Tibial artery (tissue), 4 donors: ENCODE measurements around the gene ZNF333.

ENCODE experiments used
- DNase-seq, 2 donors: peaks; one replicate each; pipeline ENCODE4 v3.0.0-alpha.2; 2019
- H3K27ac ChIP-seq, 2 donors: fragments of 200-600 bp; sonication (generic) in 1 of 2; 1 replicate in 1 of 2; 2 replicates in 1 of 2; pipeline ENCODE4 v1.5.1; 2018 to 2019; ENCODE audit warnings: mild to moderate bottlenecking in 1 of 2
- H3K27me3 ChIP-seq, 2 donors: fragments of 200-600 bp; sonication (generic) in 1 of 2; one replicate each; pipeline versions ENCODE4 v1.5.1 to v1.6.0; 2016 to 2019
- H3K36me3 ChIP-seq, 3 donors: fragments of 200-600 bp; sonication (generic) in 2 of 3; one replicate each; pipeline ENCODE4 v1.5.1; 2016 to 2019; ENCODE audit warnings: mild to moderate bottlenecking in 2 of 3
- H3K4me1 ChIP-seq, 4 donors: fragments of 200-600 bp; sonication (generic) in 2 of 4; 1 replicate in 3 of 4; 2 replicates in 1 of 4; pipeline ENCODE4 v1.5.1; 2016 to 2019
- H3K4me3 ChIP-seq, 2 donors: fragments of 200-600 bp; sonication (generic) in 1 of 2; 1 replicate in 1 of 2; 2 replicates in 1 of 2; pipeline ENCODE4 v1.5.1; 2018 to 2019; ENCODE audit warnings: mild to moderate bottlenecking in 2 of 2
- H3K9me3 ChIP-seq, 3 donors: fragments of 200-600 bp; sonication (generic) in 1 of 3; one replicate each; pipeline ENCODE4 v1.5.1; 2016 to 2019
- intact Hi-C: fragments of 100-400 bp; cut with DNase I; formaldehyde crosslinking; loops from one replicate; pipeline ENCODE4 v1.15.0; 2023; ENCODE audit warnings: low total_unique reads
- TF ChIP-seq, protein P1 (sequence below), 2 experiments: fragments of 200-600 bp in 1 of 2; fragments of 450-650 bp in 1 of 2; IDR thresholded peaks; one replicate each; pipeline ENCODE4 v1.5.1; 2017 to 2019; ENCODE audit warnings: antibody characterized with exemption in 2 of 2, mild to moderate bottlenecking in 1 of 2, moderate library complexity in 1 of 2

The ZNF333 gene

GRCh38 chr19:14672188-14672872, 17.5 kb upstream of the ZNF333 start:
- no peak overlapping the region for H3K27ac ChIP-seq
- peaks cover 0 to 13% (median 10%) of the 10 kb centered on the region in 3 donors for H3K9me3 ChIP-seq
- H3K27me3 ChIP-seq = peaks cover 0 to 13% of the 10 kb centered on the region in 2 donors
- TF ChIP-seq, protein P1, sequence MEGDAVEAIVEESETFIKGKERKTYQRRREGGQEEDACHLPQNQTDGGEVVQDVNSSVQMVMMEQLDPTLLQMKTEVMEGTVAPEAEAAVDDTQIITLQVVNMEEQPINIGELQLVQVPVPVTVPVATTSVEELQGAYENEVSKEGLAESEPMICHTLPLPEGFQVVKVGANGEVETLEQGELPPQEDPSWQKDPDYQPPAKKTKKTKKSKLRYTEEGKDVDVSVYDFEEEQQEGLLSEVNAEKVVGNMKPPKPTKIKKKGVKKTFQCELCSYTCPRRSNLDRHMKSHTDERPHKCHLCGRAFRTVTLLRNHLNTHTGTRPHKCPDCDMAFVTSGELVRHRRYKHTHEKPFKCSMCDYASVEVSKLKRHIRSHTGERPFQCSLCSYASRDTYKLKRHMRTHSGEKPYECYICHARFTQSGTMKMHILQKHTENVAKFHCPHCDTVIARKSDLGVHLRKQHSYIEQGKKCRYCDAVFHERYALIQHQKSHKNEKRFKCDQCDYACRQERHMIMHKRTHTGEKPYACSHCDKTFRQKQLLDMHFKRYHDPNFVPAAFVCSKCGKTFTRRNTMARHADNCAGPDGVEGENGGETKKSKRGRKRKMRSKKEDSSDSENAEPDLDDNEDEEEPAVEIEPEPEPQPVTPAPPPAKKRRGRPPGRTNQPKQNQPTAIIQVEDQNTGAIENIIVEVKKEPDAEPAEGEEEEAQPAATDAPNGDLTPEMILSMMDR (IDR thresholded peaks at IDR 0.05) = no peak
- no peak overlapping the region for H3K4me3 ChIP-seq
- no peak for DNase-seq
- intact Hi-C loops = no loop called here
- no peaks in the 10 kb centered on the region for H3K36me3 ChIP-seq
- H3K4me1 ChIP-seq = no peaks in the 10 kb centered on the region

GRCh38 chr19:14673088-14673487, 16.8 kb upstream of the ZNF333 start:
- intact Hi-C loops = no loop called here
- TF ChIP-seq, protein P1 (IDR thresholded peaks at IDR 0.05) = no peak
- Histone ChIP-seq H3K27ac (no peak overlapping the region), H3K36me3 (no peaks in the 10 kb centered on the region), H3K4me3 (no peak overlapping the region), H3K4me1 (no peaks in the 10 kb centered on the region), H3K9me3 (peaks cover 0 to 13% (median 10%) of the 10 kb centered on the region in 3 donors), H3K27me3 (peaks cover 0 to 13% of the 10 kb centered on the region in 2 donors)
- DNase-seq = no peak

GRCh38 chr19:14674764-14675163, 15.1 kb upstream of the ZNF333 start, which contains the start of gene ADGRE3:
Gene ADGRE3 (minus strand): TSS chr19:14674844. CDS start chr19:14674770, 74 bp downstream.
- no peak within 1 kb of the TSS for H3K27ac ChIP-seq
- no peaks in the 10 kb centered on the region for H3K36me3 ChIP-seq
- H3K4me3 ChIP-seq = no peak within 1 kb of the TSS
- H3K9me3 ChIP-seq = peaks cover 0 to 8% (median 7%) of the 10 kb centered on the region in 3 donors
- TF ChIP-seq, protein P1 (IDR thresholded peaks at IDR 0.05) = no peak
- DNase-seq = no peak
- H3K4me1 ChIP-seq = no peaks in the 10 kb centered on the region
- intact Hi-C loops = no loop called here
- H3K27me3 ChIP-seq = peaks cover 0 to 10% of the 10 kb centered on the region in 2 donors

DNA sequence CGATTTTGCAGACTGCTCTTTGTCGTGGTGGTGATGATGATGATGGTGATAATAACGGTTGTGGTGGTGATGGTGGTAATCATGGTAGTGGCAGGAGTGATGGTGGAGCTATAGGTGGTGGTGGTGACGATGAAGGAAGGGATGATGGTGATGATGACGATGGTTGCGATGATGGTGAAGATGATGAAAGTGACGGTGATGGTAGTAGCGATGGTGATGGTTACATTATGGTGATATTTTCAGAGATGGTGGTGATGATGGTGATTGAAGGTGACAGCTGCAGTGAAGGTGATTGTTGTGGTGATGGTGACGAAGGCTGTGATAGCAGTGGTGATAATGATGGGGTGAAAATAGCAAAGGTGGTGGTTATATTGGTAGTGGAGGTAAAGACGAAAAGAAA, 13.1 kb upstream of the ZNF333 start:
- H3K9me3 ChIP-seq = no peaks in the 10 kb centered on the region
- no peak overlapping the region for H3K4me3 ChIP-seq
- DNase-seq = no peak
- H3K27me3 ChIP-seq = peaks cover 0 to 10% of the 10 kb centered on the region in 2 donors
- H3K36me3 ChIP-seq = no peaks in the 10 kb centered on the region
- H3K27ac ChIP-seq = no peak overlapping the region
- no peaks in the 10 kb centered on the region for H3K4me1 ChIP-seq
- intact Hi-C loops = no loop called here
- TF ChIP-seq, protein P1 (IDR thresholded peaks at IDR 0.05) = no peak

DNA sequence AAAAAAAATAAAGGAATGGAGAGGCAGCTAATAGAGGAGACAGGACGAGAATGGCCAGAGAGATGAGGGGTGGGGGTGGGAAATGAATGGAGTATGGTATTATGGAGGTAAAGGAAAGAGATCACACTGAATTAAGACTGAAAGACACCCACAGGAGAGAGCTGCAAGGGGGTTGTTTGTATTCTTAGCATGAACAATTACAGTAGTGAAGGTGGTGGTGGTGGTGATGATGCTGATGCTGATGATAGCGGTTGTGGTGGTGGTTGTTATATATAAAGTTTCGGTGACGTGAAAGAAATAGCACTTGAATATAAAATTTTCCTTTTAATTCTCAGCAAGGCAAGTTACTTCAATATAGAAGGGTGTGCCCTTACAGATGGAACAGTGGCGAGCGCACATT, 12.4 kb upstream of the ZNF333 start:
- Histone ChIP-seq H3K4me1 (no peaks in the 10 kb centered on the region), H3K4me3 (no peak overlapping the region), H3K27ac (no peak overlapping the region), H3K27me3 (peaks cover 0 to 11% of the 10 kb centered on the region in 2 donors), H3K9me3 (no peaks in the 10 kb centered on the region), H3K36me3 (no peaks in the 10 kb centered on the region)
- no peak for DNase-seq
- TF ChIP-seq, protein P1 (IDR thresholded peaks at IDR 0.05) = no peak
- intact Hi-C loops = no loop called here
